Measurements from ENCODE around the gene IKZF3.
"Not testable (repeated sequence)": the region's sequence is repeated elsewhere in the genome, so short reads cannot be mapped to it uniquely, and the experiment has no call there.

The IKZF3 gene

GRCh38 chr17:39855911-39856649, 8.0 kb downstream of the IKZF3 start:
- not testable (repeated sequence) for DNase-seq

GRCh38 chr17:39854909-39855308, 9.2 kb downstream of the IKZF3 start:
- DNase-seq = no peak

DNA sequence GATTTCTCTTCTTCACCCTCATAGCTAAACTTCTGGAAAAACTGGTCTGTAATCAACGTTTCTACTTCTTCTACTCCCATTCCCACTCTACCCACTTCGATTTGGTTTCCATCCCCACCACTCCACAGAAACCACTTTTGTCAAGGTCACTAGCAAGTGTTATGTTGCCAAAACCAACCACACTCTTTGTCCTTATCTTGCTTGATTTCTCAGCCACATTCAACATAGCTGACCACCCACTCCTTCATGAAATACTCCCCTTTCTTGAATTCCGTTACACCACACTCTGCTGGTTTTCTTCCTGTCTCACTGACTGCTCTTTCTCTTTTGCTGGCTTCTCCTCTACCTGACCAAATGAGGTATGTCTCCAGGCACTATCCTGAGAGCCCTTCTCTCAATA, 11.9 kb downstream of the IKZF3 start:
- no peak for DNase-seq

GRCh38 chr17:39850186-39850585, 13.9 kb downstream of the IKZF3 start:
- not testable (repeated sequence) for DNase-seq

- no peak for DNase-seq
These were observed 15.5 kb downstream of the IKZF3 start for GRCh38 chr17:39848600-39848999.

GRCh38 chr17:39846205-39846604, 17.9 kb downstream of the IKZF3 start:
- no peak for DNase-seq

- DNase-seq = no peak
These were observed 18.9 kb downstream of the IKZF3 start for GRCh38 chr17:39845052-39845846.

DNA sequence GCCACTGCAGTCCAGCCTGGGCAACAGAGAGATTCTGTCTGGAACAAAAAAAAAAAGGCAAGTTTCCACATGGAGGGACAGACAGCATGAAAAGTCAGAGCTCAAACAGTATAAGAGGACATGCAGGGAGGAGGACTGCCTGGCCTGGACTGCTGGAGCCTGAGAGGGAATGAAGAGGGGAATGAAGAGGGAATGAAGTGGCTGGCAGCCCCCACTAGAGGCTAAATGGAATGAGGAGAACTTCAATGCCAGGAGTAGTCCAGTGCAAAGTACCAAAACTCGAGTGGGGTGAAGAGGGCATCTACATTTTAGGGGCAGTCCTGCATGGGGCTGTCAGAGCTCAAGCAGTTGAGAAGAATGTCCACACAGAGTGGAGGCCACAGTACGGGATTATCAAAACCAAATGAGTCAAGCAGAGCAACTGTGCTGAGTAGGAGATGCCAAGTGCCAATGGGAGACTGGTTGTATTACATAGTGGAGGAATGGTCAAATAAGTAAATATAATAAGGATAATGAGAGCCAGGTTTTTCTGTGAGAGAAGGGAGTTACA, 22.9 kb downstream of the IKZF3 start:
- DNase-seq = no peak

DNA sequence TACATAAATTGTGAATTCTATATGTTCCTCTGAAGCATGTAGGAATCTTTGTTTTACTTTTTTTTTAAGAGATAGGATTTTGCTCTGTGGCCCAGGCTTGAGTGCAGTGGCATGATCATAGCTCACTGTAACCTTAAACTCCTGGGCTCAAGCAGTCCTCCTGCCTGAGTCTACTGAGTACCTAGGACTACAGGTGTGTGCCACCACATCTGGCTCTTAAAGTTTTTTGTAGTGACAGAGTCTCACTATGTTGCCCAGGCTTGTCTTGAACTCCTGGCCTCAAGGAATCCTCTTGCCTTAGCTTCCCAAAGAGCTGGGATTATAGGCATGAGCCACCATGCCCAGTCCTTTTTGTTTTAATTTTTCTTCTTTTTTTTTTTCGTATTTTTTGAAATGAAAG, 25.3 kb downstream of the IKZF3 start:
- DNase-seq = no peak

GRCh38 chr17:39838057-39838456, 26.1 kb downstream of the IKZF3 start:
- DNase-seq = no peak

- DNase-seq = no peak
These were observed 28.0 kb downstream of the IKZF3 start for GRCh38 chr17:39836117-39836516.

GRCh38 chr17:39835038-39835786, 28.9 kb downstream of the IKZF3 start:
- DNase-seq = no peak

DNA sequence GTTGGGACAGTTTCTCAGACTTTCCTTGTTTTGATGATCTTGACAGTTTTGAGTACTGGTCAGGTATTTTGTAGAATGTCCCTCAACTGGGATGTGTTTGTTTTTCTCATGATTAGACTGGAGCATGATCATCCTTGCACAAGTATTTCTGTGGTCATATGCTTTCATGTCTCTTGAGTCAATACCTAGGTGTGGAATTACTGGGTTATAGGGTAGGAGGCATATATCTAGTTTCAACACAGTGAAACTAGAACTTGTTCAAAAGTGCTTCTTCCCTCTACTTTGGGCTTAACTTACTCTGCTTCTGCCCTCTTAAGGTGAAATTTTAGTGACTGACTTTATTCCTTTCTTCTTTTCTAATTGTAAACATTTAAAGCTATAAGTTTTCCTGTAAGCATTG, 30.1 kb downstream of the IKZF3 start:
- DNase-seq = no peak

GRCh38 chr17:39831588-39831987, 32.5 kb downstream of the IKZF3 start:
- DNase-seq = no peak

- DNase-seq = no peak
These were observed 35.7 kb downstream of the IKZF3 start for GRCh38 chr17:39828443-39828842.

- no peak for DNase-seq
These were observed 37.8 kb downstream of the IKZF3 start for GRCh38 chr17:39826334-39826733.

- DNase-seq = no peak
These were observed 40.6 kb downstream of the IKZF3 start for GRCh38 chr17:39823407-39824054.

DNA sequence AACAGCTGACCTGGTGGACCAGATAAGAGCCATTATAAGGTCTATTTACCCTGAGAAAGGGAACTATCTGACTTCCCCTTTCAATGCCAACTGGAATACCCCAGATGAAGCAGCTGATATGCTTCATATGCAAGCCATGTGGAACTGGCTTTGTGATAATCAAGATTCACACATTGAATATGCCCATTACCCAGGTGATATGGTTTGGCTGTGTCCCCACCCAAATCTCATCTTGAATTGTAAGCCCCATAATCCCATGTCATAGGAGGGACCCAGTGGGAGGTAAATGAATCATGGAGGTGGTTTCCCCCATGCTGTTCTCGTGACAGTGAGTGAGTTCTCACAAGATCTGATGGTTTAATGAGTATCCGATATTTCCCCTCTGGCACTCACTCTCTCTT, 42.1 kb downstream of the IKZF3 start:
- no peak for DNase-seq

DNA sequence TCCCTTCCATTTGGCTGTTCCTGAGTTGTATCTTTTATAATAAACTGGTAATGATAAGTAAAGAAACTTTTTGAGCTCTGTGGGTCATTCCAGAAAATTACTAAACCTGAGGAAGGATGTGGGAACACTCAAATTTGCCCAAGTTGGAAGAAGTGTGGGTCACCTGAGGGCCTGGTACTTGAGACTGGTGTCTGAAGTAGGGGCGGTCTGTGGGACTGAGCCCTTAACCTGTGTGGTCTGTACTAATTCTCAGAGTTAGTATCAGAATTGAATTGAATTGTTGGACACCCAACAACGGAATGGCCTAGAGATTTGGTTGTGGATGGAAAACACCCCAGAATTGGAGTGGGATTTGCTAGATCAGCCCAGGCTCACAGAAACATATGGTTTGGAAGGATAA, 43.1 kb downstream of the IKZF3 start:
- no peak for DNase-seq

DNA sequence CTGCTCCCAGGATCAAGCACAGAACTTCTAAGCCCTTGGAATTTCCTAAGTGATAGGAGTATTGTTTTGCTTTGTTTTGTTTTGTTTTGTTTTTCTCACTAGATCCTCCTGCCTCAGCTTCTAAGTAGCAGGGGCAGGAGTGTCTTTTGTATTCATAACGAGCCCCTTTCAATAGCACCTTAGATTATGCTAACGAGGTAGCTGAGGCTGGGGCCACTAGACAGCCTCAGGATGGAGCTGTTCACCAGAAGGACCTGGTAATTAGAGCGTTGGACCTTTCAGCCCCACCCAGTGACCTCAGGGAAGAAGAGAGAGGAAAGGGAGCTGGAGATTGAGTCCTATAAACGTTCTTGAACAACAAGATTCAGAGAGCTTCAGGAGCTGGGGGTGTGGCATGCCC, 43.6 kb downstream of the IKZF3 start:
- no peak for DNase-seq

DNA sequence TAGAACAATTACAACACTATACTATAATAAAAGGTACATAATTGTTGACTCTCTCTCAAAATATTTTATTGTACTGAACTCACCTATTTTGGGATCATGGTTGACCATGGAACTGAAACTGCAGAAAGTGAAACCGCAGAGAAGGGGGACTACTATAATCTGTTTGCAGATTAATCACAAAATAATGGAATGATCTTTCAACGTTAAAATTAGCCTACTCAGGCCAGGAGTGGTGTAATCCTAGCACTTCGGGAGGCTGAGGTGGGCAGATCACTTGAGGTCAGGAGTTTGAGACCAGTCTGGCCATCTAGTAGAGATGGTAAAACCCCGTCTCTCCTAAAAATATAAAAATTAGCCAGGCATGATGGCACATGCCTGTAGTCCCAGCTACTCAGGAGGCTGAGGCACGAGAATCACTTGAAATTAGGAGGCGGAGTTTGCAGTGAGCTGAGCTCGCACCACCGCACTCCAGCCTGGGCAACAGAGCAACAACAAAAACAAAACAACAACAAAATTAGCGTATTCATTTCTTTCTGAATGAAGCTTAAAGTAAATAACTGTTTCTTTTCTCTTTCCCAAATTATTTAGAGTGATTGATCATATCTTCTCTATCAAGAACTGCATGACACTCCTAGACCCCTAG, 45.6 kb downstream of the IKZF3 start:
- DNase-seq = no peak

DNA sequence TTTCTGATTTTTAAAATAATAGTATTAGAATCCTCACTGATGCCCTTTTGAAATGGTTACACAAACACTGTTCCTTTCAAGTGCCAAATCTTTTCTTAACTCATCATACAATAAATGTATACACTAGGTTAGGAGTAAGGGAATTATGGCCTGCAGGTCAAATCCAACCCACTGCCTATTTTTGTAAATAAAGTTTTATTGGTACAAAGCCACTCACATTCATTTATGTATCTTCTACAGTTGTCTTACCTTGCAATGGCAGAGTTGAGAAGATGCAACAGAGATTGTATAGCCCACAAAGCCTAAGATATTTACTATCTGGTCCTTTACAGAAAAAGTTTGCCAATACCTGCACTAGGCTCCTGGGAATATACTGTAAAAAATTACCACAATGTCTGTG, 47.8 kb downstream of the IKZF3 start:
- DNase-seq = no peak
